Measurements from ENCODE around the gene NKPD1.

DNA sequence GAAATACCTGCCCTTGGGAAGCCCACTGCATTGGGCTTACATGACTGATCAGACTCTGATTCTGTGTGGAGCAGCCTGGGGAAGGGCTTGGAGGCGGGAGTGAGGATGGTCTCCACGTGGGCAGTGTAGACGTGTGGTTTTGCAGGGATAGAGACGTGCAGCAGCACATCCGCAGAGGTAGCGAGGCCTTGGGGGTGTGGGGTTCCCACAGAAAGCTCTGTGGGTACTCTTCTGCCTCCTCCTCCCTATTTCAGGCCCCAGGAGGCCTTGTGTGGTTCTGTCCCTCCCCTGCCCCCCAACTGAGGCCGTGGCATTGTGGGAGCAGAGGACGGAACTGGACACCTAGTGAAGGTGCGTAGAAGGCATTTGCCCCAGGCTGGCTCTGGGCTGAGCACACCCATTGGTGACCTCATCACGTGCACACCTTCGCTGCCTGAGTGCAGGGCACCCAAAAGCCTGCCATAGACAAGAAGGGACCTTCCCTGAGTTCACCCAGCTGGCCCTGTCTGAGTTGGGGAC lies 38.9 kb downstream of the NKPD1 start:
- TF ChIP-seq, protein P1, sequence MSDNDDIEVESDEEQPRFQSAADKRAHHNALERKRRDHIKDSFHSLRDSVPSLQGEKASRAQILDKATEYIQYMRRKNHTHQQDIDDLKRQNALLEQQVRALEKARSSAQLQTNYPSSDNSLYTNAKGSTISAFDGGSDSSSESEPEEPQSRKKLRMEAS (IDR thresholded peaks at IDR 0.05; ENCODE audit: low read depth, low read length), result no peak
- TF ChIP-seq, protein P2, sequence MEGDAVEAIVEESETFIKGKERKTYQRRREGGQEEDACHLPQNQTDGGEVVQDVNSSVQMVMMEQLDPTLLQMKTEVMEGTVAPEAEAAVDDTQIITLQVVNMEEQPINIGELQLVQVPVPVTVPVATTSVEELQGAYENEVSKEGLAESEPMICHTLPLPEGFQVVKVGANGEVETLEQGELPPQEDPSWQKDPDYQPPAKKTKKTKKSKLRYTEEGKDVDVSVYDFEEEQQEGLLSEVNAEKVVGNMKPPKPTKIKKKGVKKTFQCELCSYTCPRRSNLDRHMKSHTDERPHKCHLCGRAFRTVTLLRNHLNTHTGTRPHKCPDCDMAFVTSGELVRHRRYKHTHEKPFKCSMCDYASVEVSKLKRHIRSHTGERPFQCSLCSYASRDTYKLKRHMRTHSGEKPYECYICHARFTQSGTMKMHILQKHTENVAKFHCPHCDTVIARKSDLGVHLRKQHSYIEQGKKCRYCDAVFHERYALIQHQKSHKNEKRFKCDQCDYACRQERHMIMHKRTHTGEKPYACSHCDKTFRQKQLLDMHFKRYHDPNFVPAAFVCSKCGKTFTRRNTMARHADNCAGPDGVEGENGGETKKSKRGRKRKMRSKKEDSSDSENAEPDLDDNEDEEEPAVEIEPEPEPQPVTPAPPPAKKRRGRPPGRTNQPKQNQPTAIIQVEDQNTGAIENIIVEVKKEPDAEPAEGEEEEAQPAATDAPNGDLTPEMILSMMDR (IDR thresholded peaks at IDR 0.05; ENCODE audit: low read depth, low read length), result no peak
- no peak for TF ChIP-seq POLR2A (IDR thresholded peaks at IDR 0.05; ENCODE audit: extremely low read depth, insufficient read length)

All from NB4 (cell line).